HS-5 (cell line): ENCODE measurements around the gene UAP1L1.

Experiments used
- DNase-seq: peaks from one replicate; pipeline ENCODE4 v3.0.0-alpha.2; 2012; ENCODE audit warnings: low read depth

UAP1L1 gene

GRCh38 chr9:137097761-137098462, 20.6 kb downstream of the UAP1L1 start:
- no peak for DNase-seq

GRCh38 chr9:137099231-137099630, 21.9 kb downstream of the UAP1L1 start:
- DNase-seq, result no peak

GRCh38 chr9:137103206-137103999, 26.1 kb downstream of the UAP1L1 start:
- DNase-seq, result no peak

GRCh38 chr9:137105814-137106661, 28.7 kb downstream of the UAP1L1 start:
- no peak for DNase-seq

GRCh38 chr9:137106662-137107250, 29.4 kb downstream of the UAP1L1 start:
- no peak for DNase-seq

GRCh38 chr9:137107312-137107921, 30.1 kb downstream of the UAP1L1 start:
- DNase-seq, result no peak

- no peak for DNase-seq
Observed at GRCh38 chr9:137107982-137108381, 30.7 kb downstream of the UAP1L1 start.

- DNase-seq, result no peak
Observed at GRCh38 chr9:137108608-137109249, 31.4 kb downstream of the UAP1L1 start.

- no peak for DNase-seq
Observed at GRCh38 chr9:137109250-137110146, 32.2 kb downstream of the UAP1L1 start.

GRCh38 chr9:137110147-137110910, 33.0 kb downstream of the UAP1L1 start:
- DNase-seq, result no peak

GRCh38 chr9:137110911-137111787, 33.8 kb downstream of the UAP1L1 start:
- no peak for DNase-seq

- no peak for DNase-seq
Observed at GRCh38 chr9:137111788-137112563, 34.7 kb downstream of the UAP1L1 start.

GRCh38 chr9:137112564-137113384, 35.5 kb downstream of the UAP1L1 start:
- no peak for DNase-seq

- DNase-seq, result no peak
Observed at GRCh38 chr9:137113385-137114159, 36.3 kb downstream of the UAP1L1 start.

- DNase-seq, result no peak
Observed at GRCh38 chr9:137114220-137114612, 36.9 kb downstream of the UAP1L1 start.
